HFF-Myc (cell line): ENCODE results near the gene RNF26.
A peak's percentile ranks its signal among the peaks of the same experiment; 100 is the strongest.

ENCODE experiments used
- DNase-seq: peaks from one replicate; pipeline ENCODE4 v3.0.0-alpha.2; 2011; ENCODE audit warnings: low read depth; ENCODE audit errors: extremely low read depth
- H3K4me3 ChIP-seq: replicated peaks from 2 replicates; pipeline ENCODE4 v1.5.1; 2011; ENCODE audit warnings: low read depth, mild to moderate bottlenecking, control low read depth, low read length
- TF ChIP-seq, protein P1 (sequence below): IDR thresholded peaks from 2 replicates; pipeline ENCODE4 v1.5.1; 2012; ENCODE audit warnings: mild to moderate bottlenecking, low read depth, low read length, control low read depth; ENCODE audit errors: missing control alignments

RNF26 gene

DNA sequence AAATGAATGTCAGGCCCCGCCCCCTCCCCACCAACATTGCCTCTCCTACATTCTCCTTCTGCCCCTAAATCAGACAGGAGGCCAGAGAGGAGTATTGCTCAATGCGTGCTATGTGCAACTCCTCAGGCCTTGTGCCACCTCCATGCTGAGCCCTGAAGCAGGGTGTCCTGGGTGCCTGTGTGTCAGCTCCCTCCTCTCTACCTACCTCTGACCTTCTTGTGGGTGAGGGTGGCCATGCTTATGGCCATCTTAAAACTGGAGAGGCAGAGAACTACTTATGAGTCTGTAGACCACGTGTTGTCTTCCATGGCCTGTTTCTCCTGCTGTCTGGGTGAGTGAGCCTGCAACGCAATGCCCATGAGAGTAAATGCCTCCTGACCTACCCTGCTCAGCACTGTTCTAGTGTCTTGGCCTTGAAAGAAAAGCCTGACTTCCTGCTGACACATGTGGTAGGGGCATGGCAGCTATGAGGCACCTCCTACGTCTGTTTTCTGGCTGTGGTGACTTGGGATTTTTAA, 27.9 kb upstream of the RNF26 start:
- H3K4me3 ChIP-seq: no peak overlapping the region
- TF ChIP-seq, protein P1, sequence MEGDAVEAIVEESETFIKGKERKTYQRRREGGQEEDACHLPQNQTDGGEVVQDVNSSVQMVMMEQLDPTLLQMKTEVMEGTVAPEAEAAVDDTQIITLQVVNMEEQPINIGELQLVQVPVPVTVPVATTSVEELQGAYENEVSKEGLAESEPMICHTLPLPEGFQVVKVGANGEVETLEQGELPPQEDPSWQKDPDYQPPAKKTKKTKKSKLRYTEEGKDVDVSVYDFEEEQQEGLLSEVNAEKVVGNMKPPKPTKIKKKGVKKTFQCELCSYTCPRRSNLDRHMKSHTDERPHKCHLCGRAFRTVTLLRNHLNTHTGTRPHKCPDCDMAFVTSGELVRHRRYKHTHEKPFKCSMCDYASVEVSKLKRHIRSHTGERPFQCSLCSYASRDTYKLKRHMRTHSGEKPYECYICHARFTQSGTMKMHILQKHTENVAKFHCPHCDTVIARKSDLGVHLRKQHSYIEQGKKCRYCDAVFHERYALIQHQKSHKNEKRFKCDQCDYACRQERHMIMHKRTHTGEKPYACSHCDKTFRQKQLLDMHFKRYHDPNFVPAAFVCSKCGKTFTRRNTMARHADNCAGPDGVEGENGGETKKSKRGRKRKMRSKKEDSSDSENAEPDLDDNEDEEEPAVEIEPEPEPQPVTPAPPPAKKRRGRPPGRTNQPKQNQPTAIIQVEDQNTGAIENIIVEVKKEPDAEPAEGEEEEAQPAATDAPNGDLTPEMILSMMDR: no peak
- DNase-seq: no peak

DNA sequence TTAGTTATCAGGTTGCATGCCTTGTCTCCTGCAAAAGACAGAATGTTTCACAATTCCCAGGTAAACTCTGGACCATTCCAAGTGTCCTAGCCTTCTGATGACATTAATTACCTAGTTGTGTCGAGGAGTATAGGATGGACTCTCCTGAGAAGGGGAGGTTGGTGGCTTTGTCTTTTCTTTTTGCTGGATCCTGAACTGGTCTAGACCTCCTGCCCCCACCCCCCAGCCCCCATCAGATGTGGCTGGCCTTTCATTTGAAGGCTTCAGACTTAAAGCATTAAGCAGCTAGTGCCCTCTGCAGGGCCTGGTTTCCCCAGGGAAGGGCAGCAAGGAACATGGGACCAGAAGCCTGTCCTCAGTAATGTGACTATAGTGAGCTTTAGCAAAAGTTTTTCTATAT, 27.1 kb upstream of the RNF26 start:
- TF ChIP-seq, protein P1: peak; percentile 14
- H3K4me3 ChIP-seq: no peak overlapping the region
- no peak for DNase-seq

DNA sequence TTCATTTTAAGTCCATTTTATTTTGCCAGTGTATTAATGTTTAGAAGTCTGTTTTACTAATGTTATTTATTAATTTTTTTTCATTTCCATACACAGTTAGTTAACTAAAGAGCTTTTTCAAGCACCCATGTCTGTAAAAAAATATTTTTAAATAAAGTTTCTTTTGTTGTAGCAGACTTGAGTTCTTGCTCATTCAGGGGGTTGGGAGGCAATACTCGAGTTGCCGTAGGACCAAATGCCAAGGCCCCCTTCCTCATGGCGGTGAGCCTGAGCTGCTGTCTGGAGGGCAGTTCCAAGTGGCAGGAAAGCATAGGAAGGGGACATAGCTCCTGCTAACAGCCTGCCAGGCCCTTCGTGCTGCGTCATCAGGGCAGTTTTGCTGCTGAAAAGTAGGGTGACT, 26.4 kb upstream of the RNF26 start:
- no peak overlapping the region for H3K4me3 ChIP-seq
- no peak for DNase-seq
- TF ChIP-seq, protein P1: no peak

DNA sequence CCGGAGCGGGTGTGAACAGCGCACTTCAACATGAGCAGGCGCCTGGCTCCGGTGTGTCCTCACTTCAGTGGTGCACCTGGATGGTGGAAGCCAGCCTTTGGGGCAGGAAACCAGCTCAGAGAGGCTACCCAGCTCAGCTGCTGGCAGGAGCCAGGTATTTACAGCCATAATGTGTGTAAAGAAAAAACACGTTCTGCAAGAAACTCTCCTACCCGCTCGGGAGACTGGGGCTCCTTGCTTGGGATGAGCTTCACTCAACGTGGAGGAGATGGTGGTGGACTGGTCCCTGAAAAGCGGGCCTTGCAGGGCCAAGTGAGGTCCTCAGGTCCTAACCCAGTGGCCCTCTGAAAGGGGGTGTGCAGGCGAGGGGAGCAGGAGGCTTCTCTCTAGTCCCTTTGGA, 24.9 kb upstream of the RNF26 start:
- no peak overlapping the region for H3K4me3 ChIP-seq
- DNase-seq: no peak
- TF ChIP-seq, protein P1: no peak

DNA sequence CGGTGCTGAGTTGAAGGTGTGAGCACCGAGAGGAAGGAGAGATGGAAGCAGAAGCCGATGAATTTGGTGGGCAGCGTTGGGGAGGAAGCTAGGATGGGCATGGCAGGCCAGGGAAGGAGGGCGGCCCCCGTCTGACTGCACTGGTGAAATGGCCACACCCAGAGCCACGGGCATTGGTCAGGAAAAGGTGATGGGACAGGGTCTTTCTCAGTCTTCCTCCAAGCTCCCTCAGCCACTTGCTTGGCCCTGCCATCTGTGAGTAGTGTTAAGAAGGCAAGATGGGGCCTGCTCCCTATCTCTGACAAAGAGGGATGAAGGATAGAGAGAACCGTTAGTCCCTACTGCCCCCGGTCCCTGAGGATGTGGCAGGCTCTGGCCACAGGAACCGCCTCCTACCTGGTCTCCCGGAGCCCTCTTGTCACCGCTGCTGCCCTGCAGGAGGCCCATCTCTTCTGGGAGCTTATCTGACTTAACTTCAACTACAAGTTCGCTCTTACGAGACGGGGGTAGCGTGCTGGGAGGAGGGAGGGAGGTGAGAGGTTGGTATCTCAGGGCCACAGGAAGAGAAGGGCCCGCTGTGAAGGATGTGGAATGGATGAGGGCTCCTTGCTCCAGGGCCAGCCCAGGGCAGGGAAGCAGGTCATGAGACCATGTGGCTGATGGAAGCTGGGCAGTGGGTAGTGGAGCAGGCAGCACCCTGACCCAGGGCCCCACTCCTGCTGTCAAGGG, 24.2 kb upstream of the RNF26 start:
- no peak for DNase-seq
- TF ChIP-seq, protein P1: no peak
- H3K4me3 ChIP-seq: no peak overlapping the region

DNA sequence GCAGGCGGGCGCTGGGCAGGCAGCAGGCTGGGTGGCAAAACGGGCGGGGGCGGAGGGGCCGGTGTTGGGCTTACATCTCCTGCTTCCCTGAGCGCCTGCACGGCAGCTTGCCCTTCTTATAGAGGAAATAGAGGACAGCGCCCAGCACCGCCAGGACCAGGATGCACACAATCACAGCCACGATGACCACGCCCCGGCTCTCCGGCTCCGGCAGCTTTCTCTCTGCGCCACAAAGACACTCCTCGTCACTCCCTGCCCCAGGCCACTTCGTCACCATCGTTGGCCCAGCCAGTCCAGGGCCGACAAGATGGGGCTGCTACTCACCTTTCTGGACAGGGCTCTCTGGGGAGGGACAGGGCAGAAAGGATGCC, 23.7 kb upstream of the RNF26 start:
- H3K4me3 ChIP-seq: no peak overlapping the region
- no peak for DNase-seq
- TF ChIP-seq, protein P1: no peak

DNA sequence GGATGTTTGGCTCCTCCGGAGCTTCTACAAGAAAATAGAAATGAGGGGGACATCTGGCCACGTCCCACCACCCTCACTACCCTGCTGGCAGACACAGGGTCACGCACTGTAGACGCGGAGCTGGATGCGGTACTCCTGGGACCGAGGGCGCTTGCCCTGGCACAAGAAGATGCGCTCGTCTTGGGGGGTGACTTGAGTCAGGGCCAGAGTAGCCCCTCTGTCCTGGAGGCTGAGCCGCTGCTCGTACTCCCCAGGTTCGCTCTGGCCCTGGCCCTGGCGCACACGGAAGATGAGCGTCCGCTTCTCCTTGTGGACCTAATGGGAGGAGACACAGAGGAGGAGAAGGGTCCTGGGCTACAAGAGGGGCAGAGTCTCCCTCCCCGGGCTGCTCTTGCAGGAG, 19.6 kb upstream of the RNF26 start:
- TF ChIP-seq, protein P1: no peak
- no peak for DNase-seq
- H3K4me3 ChIP-seq: no peak overlapping the region
